Astrocyte (in vitro differentiated cells and primary cell): Measurements from ENCODE around the gene LCN2. TPM values are rescaled to one million over a fixed set of nuclear protein-coding genes. Genes with fewer than 3 reads are reported as not detected.

Experiments used
- DNase-seq: peaks from one replicate; pipeline ENCODE4 v3.0.0-alpha.2; 2010; ENCODE audit warnings: low read depth
- FAIRE-seq: peaks from 2 replicates; lab custom pipeline; 2011; peaks lifted over from hg19 to GRCh38; lab: Jason Lieb, UNC
- H2AFZ ChIP-seq: 2 replicates; pipeline ENCODE4 v1.6.0; 2012; ENCODE audit warnings: low read depth, low read length, inconsistent platforms
- H3K27ac ChIP-seq: 2 replicates; pipeline ENCODE4 v1.5.1; 2011; ENCODE audit warnings: low read depth, low read length, inconsistent platforms
- H3K27me3 ChIP-seq: 2 replicates; pipeline ENCODE4 v1.6.0; 2011; ENCODE audit warnings: low read length, inconsistent platforms; ENCODE audit not compliant: insufficient read depth
- H3K36me3 ChIP-seq: 2 replicates; pipeline ENCODE4 v1.5.1; 2011; ENCODE audit warnings: low read length, inconsistent platforms; ENCODE audit not compliant: insufficient read depth
- H3K4me1 ChIP-seq: 2 replicates; pipeline ENCODE4 v1.5.1; 2011; ENCODE audit warnings: low read length, inconsistent platforms; ENCODE audit not compliant: insufficient read depth
- H3K4me2 ChIP-seq: 2 replicates; pipeline ENCODE4 v1.6.0; 2012; ENCODE audit warnings: low read length, inconsistent platforms
- H3K4me3 ChIP-seq: 2 replicates; pipeline ENCODE4 v1.5.1; 2011; ENCODE audit warnings: low read depth, mild to moderate bottlenecking, low read length, inconsistent platforms; ENCODE audit not compliant: insufficient read depth
- H3K79me2 ChIP-seq: 2 replicates; pipeline ENCODE4 v1.6.0; 2012; ENCODE audit warnings: mild to moderate bottlenecking, low read length, inconsistent platforms; ENCODE audit not compliant: insufficient read depth
- H3K9ac ChIP-seq: 2 replicates; pipeline ENCODE4 v1.6.0; 2012; ENCODE audit warnings: mild to moderate bottlenecking, low read length, inconsistent platforms
- H3K9me3 ChIP-seq: 2 replicates; pipeline ENCODE4 v1.5.1; 2012; ENCODE audit warnings: low read depth, mild to moderate bottlenecking, low read length, inconsistent platforms; ENCODE audit not compliant: insufficient read depth
- H4K20me1 ChIP-seq: 2 replicates; pipeline ENCODE4 v1.6.0; 2012; ENCODE audit warnings: low read length, inconsistent platforms; ENCODE audit not compliant: insufficient read depth
- H3K27ac Mint-ChIP-seq: one replicate; pipeline ENCODE4 v1.8.0; 2021; ENCODE audit warnings: mild to moderate bottlenecking, mixed read lengths; ENCODE audit not compliant: unreplicated experiment
- H3K27me3 Mint-ChIP-seq: one replicate; pipeline ENCODE4 v1.8.0; 2021; ENCODE audit warnings: low read depth, mixed read lengths; ENCODE audit not compliant: unreplicated experiment
- H3K36me3 Mint-ChIP-seq: one replicate; pipeline ENCODE4 v1.8.0; 2021; ENCODE audit warnings: low read depth, mixed read lengths; ENCODE audit not compliant: unreplicated experiment
- H3K4me1 Mint-ChIP-seq: one replicate; pipeline ENCODE4 v1.8.0; 2021; ENCODE audit warnings: low read depth, mixed read lengths; ENCODE audit not compliant: unreplicated experiment
- H3K4me3 Mint-ChIP-seq: one replicate; pipeline ENCODE4 v1.8.0; 2021; ENCODE audit warnings: mild to moderate bottlenecking, moderate library complexity, mixed read lengths; ENCODE audit not compliant: unreplicated experiment
- H3K9me3 Mint-ChIP-seq: one replicate; pipeline ENCODE4 v1.8.0; 2021; ENCODE audit warnings: mild to moderate bottlenecking, mixed read lengths; ENCODE audit not compliant: unreplicated experiment
- CTCF ChIP-seq: IDR thresholded peaks from 2 replicates; pipeline ENCODE4 v1.5.1; 2011; ENCODE audit warnings: low read depth, mild to moderate bottlenecking, inconsistent platforms, low read length, moderate library complexity; ENCODE audit not compliant: insufficient read depth
- EZH2 ChIP-seq: IDR thresholded peaks from 2 replicates; pipeline ENCODE4 v1.6.1; 2012; ENCODE audit warnings: mild to moderate bottlenecking, low read length, inconsistent platforms; ENCODE audit not compliant: insufficient read depth
- total RNA-seq: library from RNA; stranded (reverse); gene quantifications from 2 replicates; pipeline ENCODE4 v1.2.1, GENCODE V29; 2021

The LCN2 gene
- total RNA-seq, 1 donor from 2014 or later, result not detected

- TF ChIP-seq CTCF, result no peak
- TF ChIP-seq EZH2, result no peak
- Histone ChIP-seq H3K4me3 (no peak overlapping the region), H3K4me2 (no peak overlapping the region), H3K27ac (no peak overlapping the region), H3K27me3 (no peaks in the 10 kb centered on the region), H3K4me1 (no peaks in the 10 kb centered on the region), H3K9me3 (no peaks in the 10 kb centered on the region), H3K9ac (no peak overlapping the region), H3K79me2 (no peaks in the 10 kb centered on the region), H4K20me1 (no peaks in the 10 kb centered on the region), H2AFZ (no peak overlapping the region), H3K36me3 (no peaks in the 10 kb centered on the region)
- no peak for DNase-seq
- Mint-ChIP-seq H3K36me3 (no peaks in the 10 kb centered on the region), H3K27me3 (peaks cover 30% of the 10 kb centered on the region), H3K27ac (no peak overlapping the region), H3K9me3 (no peaks in the 10 kb centered on the region), H3K4me3 (no peak overlapping the region), H3K4me1 (peaks cover 6% of the 10 kb centered on the region)
- FAIRE-seq, result no peak
These were observed 4.0 kb downstream of the LCN2 start for GRCh38 chr9:128153060-128153946.

GRCh38 chr9:128153947-128154695, 4.9 kb downstream of the LCN2 start:
- FAIRE-seq, result no peak
- Histone ChIP-seq H3K79me2 (no peaks in the 10 kb centered on the region), H3K4me1 (no peaks in the 10 kb centered on the region), H3K9ac (no peak overlapping the region), H3K27me3 (no peaks in the 10 kb centered on the region), H3K4me3 (no peak overlapping the region), H3K4me2 (no peak overlapping the region), H3K27ac (no peak overlapping the region), H3K36me3 (no peaks in the 10 kb centered on the region), H2AFZ (no peak overlapping the region), H3K9me3 (no peaks in the 10 kb centered on the region), H4K20me1 (no peaks in the 10 kb centered on the region)
- Mint-ChIP-seq H3K9me3 (no peaks in the 10 kb centered on the region), H3K4me1 (peaks cover 2% of the 10 kb centered on the region), H3K27me3 (peaks cover 24% of the 10 kb centered on the region), H3K4me3 (no peak overlapping the region), H3K36me3 (no peaks in the 10 kb centered on the region), H3K27ac (no peak overlapping the region)
- TF ChIP-seq EZH2, result no peak
- no peak for TF ChIP-seq CTCF
- DNase-seq, result no peak
